DOHH2 (cell line): ENCODE results near the gene SMARCAL1.

ENCODE experiments used
- H3F3A ChIP-seq: fragments of 200-600 bp; sonication (generic), shearing (Covaris generic); 2 replicates; pipeline ENCODE4 v1.6.0; 2016; ENCODE audit warnings: antibody characterized with exemption, mild to moderate bottlenecking; ENCODE audit not compliant: control insufficient read depth, insufficient read depth
- H3K27ac ChIP-seq: fragments of 200-600 bp; sonication (generic); 2 replicates; pipeline ENCODE4 v1.5.1; 2014; ENCODE audit warnings: low read depth, mild to moderate bottlenecking, low read length, moderate library complexity
- H3K27me3 ChIP-seq: fragments of 200-600 bp; sonication (generic); 2 replicates; pipeline ENCODE4 v1.6.1; 2014; ENCODE audit warnings: mild to moderate bottlenecking, low read length, mixed read lengths; ENCODE audit not compliant: control insufficient read depth
- H3K36me3 ChIP-seq: fragments of 200-600 bp; sonication (generic); 2 replicates; pipeline ENCODE4 v1.6.1; 2014; ENCODE audit warnings: mild to moderate bottlenecking, low read length, moderate library complexity, mixed read lengths; ENCODE audit not compliant: control insufficient read depth
- H3K4me1 ChIP-seq: fragments of 200-600 bp; sonication (generic); 2 replicates; pipeline ENCODE4 v1.6.1; 2014; ENCODE audit warnings: mild to moderate bottlenecking, low read length, mixed read lengths; ENCODE audit not compliant: control insufficient read depth
- H3K4me2 ChIP-seq: fragments of 200-600 bp; sonication (generic); 2 replicates; pipeline ENCODE4 v1.6.0; 2014; ENCODE audit warnings: mild to moderate bottlenecking, low read length, moderate library complexity
- H3K4me3 ChIP-seq: fragments of 200-600 bp; sonication (generic); 2 replicates; pipeline ENCODE4 v1.5.1; 2014; ENCODE audit warnings: mild to moderate bottlenecking, low read length, mixed read lengths
- H3K79me2 ChIP-seq: fragments of 200-600 bp; sonication (generic); 2 replicates; pipeline ENCODE4 v1.6.1; 2014; ENCODE audit warnings: mild to moderate bottlenecking, low read length, mixed read lengths; ENCODE audit not compliant: control insufficient read depth
- H3K9me2 ChIP-seq: fragments of 200-600 bp; sonication (generic); replicated peaks from 2 replicates; pipeline ENCODE4 v1.6.1; 2014; ENCODE audit warnings: mild to moderate bottlenecking, low read length, mixed read lengths; ENCODE audit not compliant: control insufficient read depth
- H3K9me3 ChIP-seq: fragments of 200-600 bp; sonication (generic); 2 replicates; pipeline ENCODE4 v1.6.1; 2014; ENCODE audit warnings: antibody characterized with exemption, low read length, mixed read lengths; ENCODE audit not compliant: control insufficient read depth, insufficient read depth
- H4K20me1 ChIP-seq: fragments of 200-600 bp; sonication (generic); 2 replicates; pipeline ENCODE4 v1.6.0; 2014; ENCODE audit warnings: low read depth, mild to moderate bottlenecking, antibody characterized with exemption, low read length, moderate library complexity; ENCODE audit not compliant: control insufficient read depth, insufficient read depth
- CTCF ChIP-seq: fragments of 200-600 bp; sonication (generic); IDR thresholded peaks from one replicate; pipeline ENCODE4 v1.5.1; 2014; ENCODE audit warnings: antibody characterized with exemption, mild to moderate bottlenecking, low read depth, low read length; ENCODE audit not compliant: poor library complexity, severe bottlenecking
- EZH2phosphoT487 ChIP-seq: fragments of 200-600 bp; sonication (generic); IDR thresholded peaks from 2 replicates; pipeline ENCODE4 v1.6.1; 2017; ENCODE audit warnings: borderline replicate concordance, mild to moderate bottlenecking, antibody characterized with exemption, low read length, moderate library complexity, mixed read lengths

SMARCAL1 gene

GRCh38 chr2:216416571-216417307 is 4.5 kb downstream of the SMARCAL1 start:
- H3K79me2 ChIP-seq, result peaks cover 12% of the 10 kb centered on the region
- H3K27ac ChIP-seq, result no peak overlapping the region
- H3K9me2 ChIP-seq, result no peaks in the 10 kb centered on the region
- H3K4me1 ChIP-seq, result peaks cover 35% of the 10 kb centered on the region
- H3K4me2 ChIP-seq, result peak overlapping the region; percentile 13
- no peaks in the 10 kb centered on the region for H3K9me3 ChIP-seq
- no peaks in the 10 kb centered on the region for H3F3A ChIP-seq
- H3K36me3 ChIP-seq, result peaks cover 40% of the 10 kb centered on the region
- H3K27me3 ChIP-seq, result no peaks in the 10 kb centered on the region
- no peak overlapping the region for H3K4me3 ChIP-seq
- no peaks in the 10 kb centered on the region for H4K20me1 ChIP-seq
- TF ChIP-seq EZH2phosphoT487, result no peak
- no peak for TF ChIP-seq CTCF

GRCh38 chr2:216418981-216419380 is 6.7 kb downstream of the SMARCAL1 start:
- no peaks in the 10 kb centered on the region for H3F3A ChIP-seq
- H3K27me3 ChIP-seq, result no peaks in the 10 kb centered on the region
- no peaks in the 10 kb centered on the region for H3K9me2 ChIP-seq
- H3K4me1 ChIP-seq, result peaks cover 24% of the 10 kb centered on the region
- no peak for TF ChIP-seq EZH2phosphoT487
- H3K4me2 ChIP-seq, result no peak overlapping the region
- no peak overlapping the region for H3K27ac ChIP-seq
- H4K20me1 ChIP-seq, result no peaks in the 10 kb centered on the region
- H3K4me3 ChIP-seq, result no peak overlapping the region
- H3K36me3 ChIP-seq, result peaks cover 61% of the 10 kb centered on the region
- H3K79me2 ChIP-seq, result no peaks in the 10 kb centered on the region
- H3K9me3 ChIP-seq, result no peaks in the 10 kb centered on the region

- Histone ChIP-seq H3K4me2 (no peak overlapping the region), H3K4me3 (no peak overlapping the region), H3K27ac (no peak overlapping the region), H3K9me2 (no peaks in the 10 kb centered on the region), H4K20me1 (no peaks in the 10 kb centered on the region), H3F3A (no peaks in the 10 kb centered on the region), H3K4me1 (peaks cover 24% of the 10 kb centered on the region), H3K9me3 (peaks cover 8% of the 10 kb centered on the region), H3K27me3 (no peaks in the 10 kb centered on the region), H3K79me2 (no peaks in the 10 kb centered on the region), H3K36me3 (peaks cover 68% of the 10 kb centered on the region)
- TF ChIP-seq EZH2phosphoT487, result no peak
- TF ChIP-seq CTCF, result no peak
Measured at GRCh38 chr2:216420367-216421101, 8.2 kb downstream of the SMARCAL1 start.

- Histone ChIP-seq H3K27ac (no peak overlapping the region), H3K79me2 (no peaks in the 10 kb centered on the region), H3K36me3 (peaks cover 60% of the 10 kb centered on the region), H4K20me1 (no peaks in the 10 kb centered on the region), H3K9me3 (peaks cover 11% of the 10 kb centered on the region), H3K9me2 (no peaks in the 10 kb centered on the region), H3K4me2 (no peak overlapping the region), H3K27me3 (no peaks in the 10 kb centered on the region), H3K4me3 (no peak overlapping the region), H3F3A (no peaks in the 10 kb centered on the region), H3K4me1 (peaks cover under 1% of the 10 kb centered on the region; the same call in 1 of the 2 replicates)
- no peak for TF ChIP-seq CTCF
- TF ChIP-seq EZH2phosphoT487, result no peak
Measured at GRCh38 chr2:216423071-216423470, 10.8 kb downstream of the SMARCAL1 start.
